ENCODE results near the gene CHST3.

DNA sequence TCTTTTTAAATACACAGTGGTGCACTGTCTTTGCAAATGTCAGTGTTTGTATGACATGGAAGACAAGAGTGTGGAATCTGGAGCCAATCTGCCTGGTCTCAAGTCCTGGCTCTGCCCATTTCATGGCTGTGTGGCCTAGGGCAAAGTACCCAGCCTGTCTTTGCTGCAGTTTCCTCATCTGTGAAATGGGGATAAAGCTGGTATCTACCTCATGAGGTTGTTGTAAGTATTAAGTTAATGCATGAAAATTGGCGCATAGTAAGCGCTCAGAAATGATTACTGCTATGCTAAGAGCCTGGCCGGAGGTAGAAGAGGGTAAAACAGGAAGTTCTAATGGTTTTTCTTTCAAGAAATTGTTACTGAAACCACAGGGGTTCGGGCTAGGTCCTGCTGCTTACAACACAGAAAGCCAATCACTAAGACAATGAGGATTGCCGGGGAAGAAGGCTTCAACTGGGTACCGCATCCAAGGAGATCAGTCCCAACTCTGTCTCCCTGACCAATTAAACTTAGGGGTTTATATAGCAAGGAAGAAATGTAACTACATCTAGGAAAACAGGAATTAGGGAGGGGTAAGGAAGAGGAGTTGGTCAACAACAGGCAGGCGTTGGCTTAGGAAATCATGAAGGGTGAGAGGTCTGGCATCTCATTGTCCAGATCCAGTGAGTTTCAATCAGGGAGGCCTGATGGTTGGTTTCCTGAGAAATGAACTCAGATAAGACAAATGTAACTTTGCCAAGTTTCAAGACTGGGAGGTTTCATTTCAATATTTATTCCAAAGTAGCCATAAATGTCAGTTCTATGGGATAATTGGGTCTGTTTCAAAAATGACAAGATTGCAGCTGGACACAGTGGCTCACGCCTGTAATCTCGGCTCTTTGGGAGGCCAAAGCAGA is 57.0 kb downstream of the CHST3 start:
- TF ChIP-seq, protein P1, sequence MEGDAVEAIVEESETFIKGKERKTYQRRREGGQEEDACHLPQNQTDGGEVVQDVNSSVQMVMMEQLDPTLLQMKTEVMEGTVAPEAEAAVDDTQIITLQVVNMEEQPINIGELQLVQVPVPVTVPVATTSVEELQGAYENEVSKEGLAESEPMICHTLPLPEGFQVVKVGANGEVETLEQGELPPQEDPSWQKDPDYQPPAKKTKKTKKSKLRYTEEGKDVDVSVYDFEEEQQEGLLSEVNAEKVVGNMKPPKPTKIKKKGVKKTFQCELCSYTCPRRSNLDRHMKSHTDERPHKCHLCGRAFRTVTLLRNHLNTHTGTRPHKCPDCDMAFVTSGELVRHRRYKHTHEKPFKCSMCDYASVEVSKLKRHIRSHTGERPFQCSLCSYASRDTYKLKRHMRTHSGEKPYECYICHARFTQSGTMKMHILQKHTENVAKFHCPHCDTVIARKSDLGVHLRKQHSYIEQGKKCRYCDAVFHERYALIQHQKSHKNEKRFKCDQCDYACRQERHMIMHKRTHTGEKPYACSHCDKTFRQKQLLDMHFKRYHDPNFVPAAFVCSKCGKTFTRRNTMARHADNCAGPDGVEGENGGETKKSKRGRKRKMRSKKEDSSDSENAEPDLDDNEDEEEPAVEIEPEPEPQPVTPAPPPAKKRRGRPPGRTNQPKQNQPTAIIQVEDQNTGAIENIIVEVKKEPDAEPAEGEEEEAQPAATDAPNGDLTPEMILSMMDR (IDR thresholded peaks at IDR 0.05), result no peak
- no peak for TF ChIP-seq POLR2A (IDR thresholded peaks at IDR 0.05)
